ENCODE measurements around the gene DEFB129. TPM values are rescaled to one million over a fixed set of nuclear protein-coding genes. Genes with fewer than 3 reads are reported as not detected.

Gene DEFB129
- polyA plus RNA-seq (not detected in 2 replicates), polyA minus RNA-seq (not detected in 2 replicates)

GRCh38 chr20:226958-227357 lies at the start of gene DEFB129:
DEFB129 (plus strand) TSS chr20:227258; CDS start chr20:227289, 31 bp downstream.
- H2AFZ ChIP-seq (ENCODE audit: low read depth, low read length): no peak within 1 kb of the TSS
- no peaks in the 10 kb centered on the region for H4K20me1 ChIP-seq (ENCODE audit: insufficient read depth)
- TF ChIP-seq SMC3 (conservative IDR thresholded peaks at IDR 0.05; ENCODE audit: poor library complexity): no peak
- H3K4me3 ChIP-seq (ENCODE audit: low read length): no peak within 1 kb of the TSS
- H3K79me2 ChIP-seq (replicated peaks; ENCODE audit: insufficient read depth, low read length): no peaks in the 10 kb centered on the region
- no peak within 1 kb of the TSS for H3K9ac ChIP-seq (ENCODE audit: low read length)
- H3K4me2 ChIP-seq (ENCODE audit: low read length): no peak within 1 kb of the TSS
- H3K27me3 ChIP-seq (ENCODE audit: insufficient read depth, low read depth, low read length): no peaks in the 10 kb centered on the region
- no peaks in the 10 kb centered on the region for H3F3A ChIP-seq (ENCODE audit: insufficient read depth, low read length, poor library complexity, severe bottlenecking)
- no peaks in the 10 kb centered on the region for H3K9me3 ChIP-seq (ENCODE audit: low read length)
- no peaks in the 10 kb centered on the region for H3K9me2 ChIP-seq (ENCODE audit: insufficient read depth, low read length)
- no peak within 1 kb of the TSS for H3K27ac ChIP-seq (ENCODE audit: low read length)
- H3K36me3 ChIP-seq (ENCODE audit: insufficient read depth, low read length): no peaks in the 10 kb centered on the region

GRCh38 chr20:184288-184687 lies 42.8 kb upstream of the DEFB129 start:
- H2AFZ ChIP-seq (ENCODE audit: low read depth, low read length): no peak overlapping the region
- H3K9ac ChIP-seq (ENCODE audit: low read length): no peak overlapping the region
- no peaks in the 10 kb centered on the region for H3K27me3 ChIP-seq (ENCODE audit: insufficient read depth, low read depth, low read length)
- H3K27ac ChIP-seq (ENCODE audit: low read length): no peak overlapping the region
- TF ChIP-seq REST (IDR thresholded peaks at IDR 0.05; ENCODE audit: borderline replicate concordance): no peak
- no peak for TF ChIP-seq EZH2 (IDR thresholded peaks at IDR 0.05; ENCODE audit: borderline replicate concordance, insufficient read depth, low read length, poor library complexity, severe bottlenecking)
- no peak for TF ChIP-seq MXI1 (conservative IDR thresholded peaks at IDR 0.05; ENCODE audit: poor library complexity, severe bottlenecking)
- no peak for TF ChIP-seq EP300 (conservative IDR thresholded peaks at IDR 0.05; ENCODE audit: poor library complexity, severe bottlenecking)
- TF ChIP-seq TAF1 (IDR thresholded peaks at IDR 0.05; ENCODE audit: low read depth): no peak
- TF ChIP-seq POLR2AphosphoS5 (IDR thresholded peaks at IDR 0.05): no peak
- no peak for TF ChIP-seq RAD21 (conservative IDR thresholded peaks at IDR 0.05)
- peaks cover 3% of the 10 kb centered on the region for H3K9me3 ChIP-seq (ENCODE audit: low read length)
- H3K9me2 ChIP-seq (ENCODE audit: insufficient read depth, low read length): no peaks in the 10 kb centered on the region
- H3K4me3 ChIP-seq (ENCODE audit: low read length): no peak overlapping the region
- no peaks in the 10 kb centered on the region for H3F3A ChIP-seq (ENCODE audit: insufficient read depth, low read length, poor library complexity, severe bottlenecking)
- H3K79me2 ChIP-seq (replicated peaks; ENCODE audit: insufficient read depth, low read length): no peaks in the 10 kb centered on the region
- H3K36me3 ChIP-seq (ENCODE audit: insufficient read depth, low read length): no peaks in the 10 kb centered on the region
- no peaks in the 10 kb centered on the region for H4K20me1 ChIP-seq (ENCODE audit: insufficient read depth)
- H3K4me2 ChIP-seq (ENCODE audit: low read length): no peak overlapping the region

GRCh38 chr20:187733-188132 lies 39.3 kb upstream of the DEFB129 start:
- no peaks in the 10 kb centered on the region for H3K9me2 ChIP-seq (ENCODE audit: insufficient read depth, low read length)
- H3K4me3 ChIP-seq (ENCODE audit: low read length): no peak overlapping the region
- H3K36me3 ChIP-seq (ENCODE audit: insufficient read depth, low read length): no peaks in the 10 kb centered on the region
- H3K27me3 ChIP-seq (ENCODE audit: insufficient read depth, low read depth, low read length): no peaks in the 10 kb centered on the region
- no peak overlapping the region for H2AFZ ChIP-seq (ENCODE audit: low read depth, low read length)
- H4K20me1 ChIP-seq (ENCODE audit: insufficient read depth): no peaks in the 10 kb centered on the region
- no peaks in the 10 kb centered on the region for H3F3A ChIP-seq (ENCODE audit: insufficient read depth, low read length, poor library complexity, severe bottlenecking)
- H3K9me3 ChIP-seq (ENCODE audit: low read length): peaks cover 3% of the 10 kb centered on the region
- no peak overlapping the region for H3K4me2 ChIP-seq (ENCODE audit: low read length)
- no peak overlapping the region for H3K9ac ChIP-seq (ENCODE audit: low read length)
- no peak overlapping the region for H3K27ac ChIP-seq (ENCODE audit: low read length)
- no peaks in the 10 kb centered on the region for H3K79me2 ChIP-seq (replicated peaks; ENCODE audit: insufficient read depth, low read length)
- TF ChIP-seq RAD21 (conservative IDR thresholded peaks at IDR 0.05) (no peak), POLR2AphosphoS5 (IDR thresholded peaks at IDR 0.05) (no peak), REST (IDR thresholded peaks at IDR 0.05; ENCODE audit: borderline replicate concordance) (no peak), MXI1 (conservative IDR thresholded peaks at IDR 0.05; ENCODE audit: poor library complexity, severe bottlenecking) (no peak), CTCF (IDR thresholded peaks at IDR 0.05; ENCODE audit: poor library complexity, severe bottlenecking) (no peak), EP300 (conservative IDR thresholded peaks at IDR 0.05; ENCODE audit: poor library complexity, severe bottlenecking) (no peak), EZH2 (IDR thresholded peaks at IDR 0.05; ENCODE audit: borderline replicate concordance, insufficient read depth, low read length, poor library complexity, severe bottlenecking) (no peak), SMC3 (conservative IDR thresholded peaks at IDR 0.05; ENCODE audit: poor library complexity) (no peak)
